Activated CD8-positive, alpha-beta memory T cell treated with anti-CD3 and anti-CD28 coated beads, Interleukin-2, amount 50 U/mL, for 4 hours (primary cell): Measurements from ENCODE around the gene ATP2A1.

Experiments
- DNase-seq: peaks from one replicate; pipeline ENCODE4 v3.0.0-alpha.2; 2020

The ATP2A1 gene

GRCh38 chr16:28878083-28878926, at the start of gene ATP2A1:
ATP2A1 (plus strand) TSS chr16:28878488; CDS start chr16:28878672, 184 bp downstream.
- DNase-seq, result no peak

GRCh38 chr16:28829747-28830146, 48.5 kb upstream of the ATP2A1 start:
- no peak for DNase-seq

GRCh38 chr16:28830531-28830930, 47.8 kb upstream of the ATP2A1 start:
- DNase-seq, result no peak

- DNase-seq, result no peak
Measured at GRCh38 chr16:28834349-28834748, 43.9 kb upstream of the ATP2A1 start.

DNA sequence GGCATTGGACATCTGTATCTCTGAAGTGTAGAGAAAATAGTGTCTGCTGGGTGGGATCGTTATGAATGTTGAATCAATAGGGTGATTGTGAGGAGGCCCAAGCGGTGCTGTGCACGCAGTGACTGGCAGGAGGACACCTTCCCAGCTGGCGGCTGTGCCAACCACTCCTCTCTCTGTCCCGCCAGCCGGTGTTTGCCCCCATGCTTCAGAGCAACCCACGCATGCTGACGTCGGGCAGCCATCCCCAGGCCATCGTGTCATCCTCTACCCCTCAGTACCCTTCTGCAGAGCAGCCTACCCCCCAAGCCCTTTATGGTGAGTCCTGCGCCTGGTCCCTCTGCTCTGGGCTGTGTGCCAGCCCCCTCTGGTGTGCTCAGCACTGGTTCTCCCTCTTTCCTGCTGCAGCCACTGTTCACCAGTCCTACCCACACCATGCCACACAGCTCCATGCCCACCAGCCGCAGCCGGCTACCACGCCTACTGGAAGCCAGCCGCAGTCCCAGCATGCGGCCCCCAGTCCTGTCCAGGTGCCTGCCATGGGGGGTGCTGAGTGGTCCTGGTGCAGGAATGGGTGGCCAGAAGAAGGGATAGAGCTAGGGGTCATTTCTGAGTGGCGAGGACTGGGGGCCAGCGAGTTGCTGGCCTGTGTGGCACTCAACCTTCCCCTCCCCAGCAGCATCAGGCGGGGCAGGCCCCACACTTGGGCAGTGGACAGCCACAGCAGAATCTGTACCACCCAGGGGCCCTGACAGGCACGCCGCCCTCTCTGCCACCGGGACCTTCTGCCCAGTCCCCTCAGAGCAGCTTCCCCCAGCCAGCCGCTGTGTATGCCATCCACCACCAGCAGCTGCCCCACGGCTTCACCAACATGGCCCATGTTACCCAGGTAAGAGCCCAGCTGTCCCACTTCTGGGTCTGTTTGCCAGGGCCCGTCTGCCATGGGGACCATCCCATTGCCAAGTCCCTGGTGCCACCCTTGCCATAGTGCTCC, 43.1 kb upstream of the ATP2A1 start:
- DNase-seq, result no peak

- no peak for DNase-seq
Measured at GRCh38 chr16:28835864-28836760, 42.2 kb upstream of the ATP2A1 start.

DNA sequence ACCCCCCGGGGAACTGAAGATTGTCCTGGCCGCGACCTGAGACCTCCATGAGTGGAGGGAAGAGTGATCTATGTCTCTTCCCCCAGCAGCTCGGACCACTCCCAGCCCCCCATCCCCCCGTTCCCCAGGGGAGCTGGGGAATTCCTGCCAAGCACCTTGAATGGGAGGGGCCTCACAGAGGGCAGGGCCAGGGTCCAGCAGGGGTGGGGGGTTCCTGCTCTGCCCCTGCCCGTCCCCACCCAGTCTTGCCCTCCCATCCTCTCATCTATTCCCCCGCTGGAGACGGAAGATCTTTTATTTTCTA, 41.6 kb upstream of the ATP2A1 start:
- DNase-seq, result no peak

GRCh38 chr16:28837672-28838557, 40.4 kb upstream of the ATP2A1 start:
- no peak for DNase-seq

- DNase-seq, result no peak
Measured at GRCh38 chr16:28838558-28838918, 39.8 kb upstream of the ATP2A1 start.

DNA sequence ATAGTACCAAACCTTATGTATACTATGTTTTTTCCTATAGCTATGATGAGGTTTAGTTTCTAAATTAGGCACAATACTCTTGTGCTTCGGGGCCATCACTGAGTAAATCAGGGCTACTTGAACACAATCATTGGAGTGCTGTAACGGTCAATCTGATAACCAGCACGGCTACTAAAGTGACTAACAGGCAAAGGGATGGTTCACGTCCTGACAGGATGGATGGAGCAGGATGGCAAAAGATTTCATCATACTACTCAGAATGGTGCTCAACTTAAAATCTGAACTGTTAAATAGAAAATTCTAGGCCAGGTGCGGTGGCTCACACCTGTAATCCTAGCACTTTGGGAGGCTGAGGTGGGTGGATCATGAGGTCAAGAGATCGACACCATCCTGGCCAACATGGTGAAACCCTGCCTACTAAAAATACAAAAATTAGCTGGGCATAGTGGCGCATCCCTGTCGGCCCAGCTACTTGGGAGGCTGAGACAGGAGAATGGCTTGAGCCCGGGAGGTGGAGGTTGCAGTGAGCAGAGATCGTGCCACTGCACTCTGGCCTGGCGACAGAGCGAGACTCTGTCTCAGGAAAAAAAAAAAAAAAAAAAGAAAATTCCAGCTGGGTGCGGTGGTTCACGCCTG, 39.2 kb upstream of the ATP2A1 start:
- no peak for DNase-seq

GRCh38 chr16:28839899-28840298, 38.4 kb upstream of the ATP2A1 start:
- DNase-seq, result no peak

DNA sequence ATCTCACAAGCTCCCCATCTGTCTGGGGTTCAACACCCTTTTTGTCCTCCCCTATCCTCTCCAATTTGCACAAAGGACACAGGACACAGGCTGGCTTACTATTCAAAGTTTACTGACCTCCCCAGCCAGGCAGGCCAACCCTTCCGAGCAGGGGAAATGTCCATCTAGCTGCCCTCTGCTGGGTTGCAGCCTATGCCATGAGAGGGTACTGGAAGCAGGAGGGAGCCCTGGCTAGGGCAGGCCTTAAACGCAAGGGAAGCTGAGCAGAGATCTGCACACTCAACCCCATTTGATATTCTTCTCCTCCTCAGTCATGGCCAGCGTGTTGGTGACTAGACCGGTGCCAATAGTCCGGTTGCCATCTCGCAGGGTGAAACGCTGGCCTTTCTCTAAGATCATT, 35.6 kb upstream of the ATP2A1 start:
- DNase-seq, result no peak

- DNase-seq, result no peak
Measured at GRCh38 chr16:28843766-28844165, 34.5 kb upstream of the ATP2A1 start.

DNA sequence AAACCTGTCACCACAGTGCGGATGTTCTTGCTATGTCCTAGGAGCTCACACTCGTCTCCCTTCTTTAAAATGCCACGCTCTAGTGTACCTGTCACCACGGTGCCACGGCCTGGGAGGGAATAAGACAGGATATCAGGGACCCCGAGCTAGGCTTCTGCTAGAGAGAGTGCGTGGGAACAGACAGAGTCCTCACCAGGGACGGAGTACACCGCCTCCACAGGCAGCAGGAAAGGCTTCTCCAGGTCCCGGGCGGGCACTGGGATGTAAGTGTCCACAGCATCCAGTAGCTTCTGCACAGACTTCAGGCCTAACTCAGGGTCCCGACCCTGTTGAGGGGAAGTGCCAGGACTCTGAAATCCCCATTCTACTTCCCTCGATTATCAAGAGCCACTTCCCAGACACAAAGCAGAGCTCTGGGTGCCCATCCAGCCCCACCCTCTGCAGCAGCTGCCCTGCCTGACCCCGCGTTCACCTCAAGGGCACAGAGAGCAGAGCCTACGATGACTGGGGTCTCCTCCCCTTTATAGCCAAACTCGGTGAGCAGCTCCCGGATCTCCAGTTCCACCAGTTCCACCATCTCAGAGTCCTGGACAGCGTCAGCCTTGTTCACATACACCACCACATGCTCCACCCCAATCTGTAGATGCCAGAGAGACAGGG, 33.9 kb upstream of the ATP2A1 start:
- DNase-seq, result no peak

GRCh38 chr16:28845293-28845692, 33.0 kb upstream of the ATP2A1 start:
- no peak for DNase-seq

DNA sequence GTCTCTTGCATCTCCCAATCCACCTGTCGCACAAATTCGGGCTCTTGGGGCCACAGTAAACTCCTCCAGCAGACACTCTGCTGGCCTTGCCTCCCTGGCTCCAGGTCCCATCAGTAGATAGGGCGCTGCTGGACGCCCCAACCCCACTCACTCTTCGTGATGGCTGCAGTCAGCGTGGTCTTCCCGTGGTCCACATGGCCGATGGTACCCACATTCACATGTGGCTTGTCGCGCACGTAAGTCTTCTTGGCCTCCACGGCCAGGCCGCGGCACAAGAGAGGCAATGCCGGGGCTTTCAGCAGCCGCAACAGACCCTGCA, 32.6 kb upstream of the ATP2A1 start:
- DNase-seq, result no peak

GRCh38 chr16:28846080-28846932, 32.0 kb upstream of the ATP2A1 start, which contains the start of gene TUFM:
TUFM (minus strand) TSS chr16:28846348; CDS start chr16:28846269, 79 bp downstream.
- DNase-seq, result peak; percentile 98

DNA sequence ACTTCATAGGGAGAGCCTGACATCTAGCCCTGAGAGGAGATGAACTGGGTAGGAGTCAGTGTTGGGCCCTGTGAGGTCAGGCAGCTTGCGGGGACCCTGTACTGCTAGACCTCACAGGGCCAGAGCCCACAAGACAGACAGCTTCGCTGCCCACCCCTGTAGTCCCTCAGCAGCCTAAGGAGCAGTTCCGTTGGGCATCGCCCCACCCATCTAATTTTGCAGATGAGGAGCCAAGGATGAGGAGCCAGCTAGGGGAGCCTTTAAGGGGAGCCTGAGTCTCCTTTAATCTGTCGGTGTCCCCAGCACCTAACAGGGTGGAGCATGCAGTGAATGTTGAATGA, 31.4 kb upstream of the ATP2A1 start:
- DNase-seq, result no peak

- DNase-seq, result no peak
Measured at GRCh38 chr16:28858421-28858820, 19.9 kb upstream of the ATP2A1 start.

GRCh38 chr16:28859326-28859725, 19.0 kb upstream of the ATP2A1 start:
- DNase-seq, result no peak
